NCI-H1417 treated with DMSO at 0.1 percent for 48 hours (cell line): Measurements from ENCODE around the gene REXO1.
"Not testable (repeated sequence)": the region's sequence is repeated elsewhere in the genome, so short reads cannot be mapped to it uniquely, and the experiment has no call there.

Source experiments
- DNase-seq: peaks from one replicate; lab custom pipeline; 2025; lab: John Stamatoyannopoulos, UW

Gene REXO1

DNA sequence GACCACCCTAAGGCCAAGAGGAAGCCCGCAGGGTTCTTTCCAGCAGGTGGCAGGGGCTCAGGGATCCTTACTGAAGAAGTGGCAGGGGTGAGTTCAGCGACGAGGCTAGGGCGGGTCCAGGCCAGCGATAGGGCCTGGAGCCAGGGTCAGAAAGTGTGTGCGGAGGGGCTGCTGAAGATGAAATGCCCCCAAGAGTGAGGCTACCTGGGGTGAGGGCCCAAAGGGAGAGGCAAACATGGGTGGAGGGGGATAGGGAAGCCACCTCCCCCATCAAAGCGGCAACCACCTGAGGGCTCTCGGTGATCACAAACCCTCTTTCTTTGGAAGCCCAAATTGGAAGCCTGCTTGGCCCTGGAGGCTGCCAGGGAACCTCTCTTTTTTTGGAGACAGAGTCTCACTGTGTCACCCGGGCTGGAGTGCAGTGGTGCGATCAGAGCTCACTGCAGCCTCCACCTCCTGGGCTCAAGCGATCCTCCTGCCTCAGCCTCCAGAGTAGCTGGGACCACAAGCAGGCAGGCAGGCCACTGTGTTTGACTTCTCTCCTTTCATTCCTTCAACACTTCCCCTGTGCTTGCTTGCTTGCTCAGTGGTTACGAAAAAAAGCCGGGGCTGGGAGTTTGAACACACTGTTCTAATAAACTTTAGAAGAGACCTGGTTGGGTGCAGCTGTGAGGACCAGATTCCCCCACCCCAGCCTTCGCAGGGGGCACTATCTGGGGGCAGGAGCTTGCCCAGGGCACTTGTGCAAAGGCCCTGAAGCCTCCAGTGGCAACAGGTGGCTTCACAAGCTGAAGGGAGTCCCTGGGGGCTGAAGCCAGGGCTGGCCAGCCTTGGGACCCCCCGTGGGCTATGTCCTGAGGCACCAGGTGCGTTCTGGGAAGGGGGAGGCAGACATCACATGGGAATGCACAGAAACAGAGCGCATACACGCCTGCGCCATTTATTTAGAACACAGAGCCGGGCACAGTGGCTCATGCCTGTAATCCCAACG, 34.8 kb downstream of the REXO1 start:
- no peak for DNase-seq

GRCh38 chr19:1812426-1813191, 35.7 kb downstream of the REXO1 start:
- DNase-seq: peak; percentile 38

DNA sequence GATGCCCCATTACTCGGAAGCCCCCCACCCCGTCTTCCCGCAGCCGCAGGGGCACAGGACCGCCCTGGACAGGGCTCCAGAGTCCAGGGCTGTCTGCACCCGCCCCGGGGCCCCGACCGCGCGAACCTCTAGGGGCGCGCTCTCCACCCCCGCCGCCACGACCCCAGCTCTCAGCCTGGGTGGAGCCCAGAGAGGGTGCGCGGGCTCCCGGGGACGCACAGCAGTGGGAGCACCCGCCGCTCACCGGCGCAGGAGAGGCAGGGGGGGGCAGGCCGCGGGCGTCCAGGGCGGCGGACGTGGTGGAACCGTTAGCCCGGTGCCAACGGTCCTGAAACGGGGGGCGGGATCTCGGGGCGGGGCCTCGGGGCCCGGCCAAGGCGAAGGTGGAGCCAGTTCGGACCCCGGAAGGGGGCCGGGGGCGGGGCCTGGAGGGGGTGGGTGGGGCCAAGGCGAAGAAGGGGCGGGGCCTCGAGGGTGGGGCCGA, 36.3 kb downstream of the REXO1 start, which contains the start of gene ATP8B3:
Gene ATP8B3 (minus strand): TSS at position 335 of the 484 bp plus-strand sequence. CDS start 540 bp downstream, outside the sequence.
- DNase-seq: no peak

DNA sequence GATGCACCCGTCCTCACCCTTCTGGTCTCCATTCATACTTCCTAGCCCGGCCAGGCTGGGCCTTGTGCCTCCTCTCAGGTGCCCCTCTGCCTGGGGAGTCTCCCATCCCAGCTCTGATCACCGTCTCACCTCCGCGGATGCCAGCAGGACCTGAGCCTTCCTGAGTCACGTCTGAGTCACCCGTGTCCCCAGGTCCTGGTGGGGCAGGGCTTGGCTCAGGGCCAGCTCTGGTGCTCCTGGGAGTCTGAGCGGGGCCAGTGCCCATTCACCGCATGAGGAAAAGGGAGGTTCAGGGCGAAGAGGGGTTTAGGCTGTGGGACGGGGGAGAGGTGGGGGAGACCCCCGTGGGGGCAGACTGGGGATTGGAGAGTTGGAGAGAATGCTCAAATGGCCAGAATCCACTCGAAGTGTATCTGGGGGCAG, 36.8 kb downstream of the REXO1 start:
- no peak for DNase-seq

DNA sequence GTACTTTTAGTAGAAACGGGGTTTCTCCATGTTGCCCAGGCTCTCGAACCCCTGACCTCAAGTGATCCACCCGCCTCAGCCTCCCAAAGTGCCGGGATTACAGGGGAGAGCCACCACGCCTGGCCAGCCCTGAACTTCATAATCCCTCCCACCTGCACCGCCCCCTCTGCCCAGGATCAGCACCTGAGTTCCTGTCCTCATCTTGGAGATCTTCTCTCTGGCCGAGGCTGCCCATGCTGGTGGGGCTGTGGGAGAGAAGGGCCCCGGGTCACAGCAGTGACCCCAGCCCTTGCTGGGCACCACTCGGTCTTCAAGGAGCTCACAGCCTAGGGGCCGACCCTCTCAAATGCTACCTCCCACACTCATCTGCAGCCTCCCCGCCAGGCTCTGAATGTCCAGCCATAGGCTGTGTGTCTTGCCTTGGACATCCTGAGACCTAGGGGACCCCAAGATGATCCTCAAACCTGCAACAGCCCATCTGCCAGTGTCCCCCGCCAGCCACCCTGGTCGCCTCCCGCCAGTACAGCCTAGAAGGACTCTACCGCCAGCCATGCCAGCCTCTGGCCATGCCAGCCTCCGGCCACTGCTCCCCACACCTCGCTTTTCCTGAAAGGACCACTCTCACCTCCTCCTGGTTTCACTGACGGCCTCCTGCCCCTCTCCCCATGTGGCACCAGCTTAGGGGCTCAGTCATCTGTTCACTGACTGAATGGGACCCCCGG, 37.7 kb downstream of the REXO1 start:
- DNase-seq: no peak

GRCh38 chr19:1809678-1810077, 38.6 kb downstream of the REXO1 start:
- DNase-seq: no peak

GRCh38 chr19:1808395-1808731, 39.9 kb downstream of the REXO1 start:
- DNase-seq: no peak

GRCh38 chr19:1807695-1808394, 40.4 kb downstream of the REXO1 start:
- no peak for DNase-seq

DNA sequence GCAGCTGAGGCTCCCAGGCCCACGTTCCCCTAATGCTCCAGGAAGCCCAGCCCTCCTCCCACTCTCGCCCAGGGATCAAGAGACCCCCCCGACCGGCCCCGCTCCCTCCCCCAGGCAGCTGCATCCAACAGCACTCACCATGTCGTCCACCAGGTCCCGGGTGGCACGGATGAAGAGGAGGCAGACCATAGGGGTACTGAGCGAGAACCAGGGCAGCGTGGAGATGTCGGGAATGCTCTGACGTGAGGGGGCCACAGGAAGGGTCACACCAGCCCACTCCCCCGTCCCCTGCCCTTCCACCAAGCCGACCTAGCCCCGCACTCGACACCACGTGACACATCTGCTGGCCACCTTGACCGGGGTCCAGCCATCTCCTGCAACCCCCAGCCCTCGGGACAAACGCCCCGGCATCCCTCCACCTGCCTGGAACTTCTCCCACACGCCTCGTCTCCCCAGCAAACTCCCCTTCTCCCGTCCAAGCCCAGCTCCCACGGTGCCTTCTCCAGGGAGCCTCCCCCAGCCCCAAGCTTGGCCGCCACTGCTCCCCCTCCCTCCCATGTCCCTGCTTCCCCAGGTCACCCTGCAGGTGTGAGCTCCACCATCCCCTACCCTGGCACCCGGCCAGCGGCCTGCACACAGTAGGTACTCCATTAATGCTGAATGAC, 41.1 kb downstream of the REXO1 start:
- no peak for DNase-seq

- no peak for DNase-seq
Measured at GRCh38 chr19:1806184-1807029, 41.9 kb downstream of the REXO1 start.

- no peak for DNase-seq
Measured at GRCh38 chr19:1805401-1806183, 42.7 kb downstream of the REXO1 start.

DNA sequence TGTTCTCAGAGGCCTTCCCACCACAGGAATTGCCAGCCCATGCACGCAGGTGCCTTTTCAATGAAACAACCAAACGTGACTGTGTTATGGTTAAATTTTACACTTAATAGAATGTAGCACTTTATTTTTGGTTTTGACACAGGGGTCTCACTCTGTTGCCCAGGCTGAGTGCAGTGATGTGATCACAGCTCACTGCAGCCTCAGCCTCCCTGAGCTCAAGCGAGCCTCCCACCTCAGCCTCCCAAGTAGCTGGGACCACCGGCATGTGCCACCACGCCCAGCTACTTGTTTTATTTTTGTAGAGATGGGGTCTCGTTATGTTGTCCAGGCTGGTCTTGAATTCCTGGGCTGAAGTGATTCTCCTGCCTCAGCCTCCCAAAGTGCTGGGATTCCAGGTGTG, 43.4 kb downstream of the REXO1 start:
- DNase-seq: no peak

DNA sequence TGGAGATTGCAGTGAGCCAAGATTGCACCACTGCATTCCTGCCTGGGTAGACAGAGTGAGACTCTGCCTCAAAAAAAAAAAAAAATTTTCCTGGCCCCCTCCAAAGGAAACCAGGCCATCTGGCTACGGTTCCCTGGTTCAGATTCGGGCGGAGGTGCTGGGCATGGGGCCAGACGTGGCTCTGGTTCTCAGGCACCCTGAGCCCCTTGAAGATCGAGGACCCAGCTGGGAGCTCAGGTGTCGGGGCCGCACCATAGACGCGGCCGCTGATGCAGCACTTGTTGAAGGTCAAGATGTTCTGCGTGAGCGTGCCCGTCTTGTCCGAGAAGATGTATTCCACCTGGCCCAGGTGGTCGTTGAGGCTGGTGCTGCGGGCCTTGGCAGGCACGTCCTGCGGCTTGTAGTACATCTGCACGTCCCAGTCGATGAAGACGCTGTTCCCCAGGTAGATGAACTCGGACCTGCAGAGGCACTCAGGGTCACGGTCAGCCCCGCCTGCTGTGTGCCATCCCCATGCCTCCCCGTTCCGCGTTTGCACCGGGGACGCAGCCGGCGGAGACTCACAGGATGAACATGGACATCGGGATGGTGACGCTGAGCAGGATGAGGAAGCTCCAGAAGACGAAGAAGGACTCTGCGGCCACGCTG, 48.5 kb downstream of the REXO1 start:
- DNase-seq: no peak

DNA sequence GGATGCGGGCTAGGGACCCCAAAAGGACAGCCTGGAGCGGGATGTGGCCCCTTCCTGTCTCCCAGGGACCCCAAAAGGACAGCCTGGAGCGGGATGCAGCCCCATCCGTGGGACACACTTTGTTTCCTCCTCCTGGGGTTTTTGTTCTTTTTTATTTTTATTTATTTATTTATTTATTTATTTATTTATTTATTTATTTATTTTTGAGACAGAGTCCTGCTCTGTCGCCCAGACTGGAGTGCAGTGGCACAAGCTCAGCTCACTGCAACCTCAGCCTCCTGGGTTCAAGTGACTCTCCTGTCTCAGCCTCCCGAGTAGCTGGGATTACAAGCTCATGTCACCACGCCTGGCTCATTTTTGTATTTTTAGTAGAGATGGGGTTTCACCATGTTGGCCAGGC, 51.0 kb downstream of the REXO1 start:
- DNase-seq: not testable (repeated sequence)

GRCh38 chr19:1796395-1797142, 51.7 kb downstream of the REXO1 start:
- DNase-seq: no peak

DNA sequence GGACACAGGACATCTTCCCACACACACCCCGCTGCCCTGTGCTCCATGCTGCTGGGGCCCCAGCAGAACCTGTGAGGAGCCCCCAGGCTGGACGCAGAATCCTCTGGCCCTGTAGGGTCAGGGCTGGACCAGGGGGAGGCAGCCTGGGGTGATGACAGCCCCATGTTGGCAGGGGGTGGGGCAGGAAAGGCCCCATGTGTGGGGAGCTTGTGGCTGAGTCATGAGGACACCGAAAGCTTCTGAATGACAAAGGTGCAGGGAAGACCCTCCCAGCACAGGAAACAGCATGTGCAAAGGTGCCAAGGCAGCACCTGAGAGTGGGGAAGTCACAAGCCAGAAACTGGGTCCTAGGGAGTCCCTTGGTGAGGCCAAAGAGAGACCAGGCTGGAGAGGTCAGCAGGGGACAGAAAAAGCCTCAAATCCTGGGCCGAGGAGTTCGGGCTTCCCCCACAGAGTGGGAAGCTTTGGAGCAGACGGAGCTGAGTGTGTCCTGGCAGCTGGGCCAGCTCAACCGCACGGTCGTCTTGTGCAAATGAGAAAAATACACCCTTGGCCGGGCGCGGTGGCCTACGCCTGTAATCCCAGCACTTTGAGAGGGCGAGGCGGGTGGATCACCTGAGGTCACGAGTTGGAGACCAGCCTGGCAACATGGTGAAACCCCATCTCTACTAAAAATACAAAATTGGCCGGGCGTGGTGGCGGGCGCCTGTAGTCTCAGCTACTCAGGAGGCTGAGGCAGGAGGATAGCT, 53.7 kb downstream of the REXO1 start:
- no peak for DNase-seq

- no peak for DNase-seq
Measured at GRCh38 chr19:1791879-1792278, 56.4 kb downstream of the REXO1 start.
